ENCODE measurements around the gene SLC6A1.

Gene SLC6A1

DNA sequence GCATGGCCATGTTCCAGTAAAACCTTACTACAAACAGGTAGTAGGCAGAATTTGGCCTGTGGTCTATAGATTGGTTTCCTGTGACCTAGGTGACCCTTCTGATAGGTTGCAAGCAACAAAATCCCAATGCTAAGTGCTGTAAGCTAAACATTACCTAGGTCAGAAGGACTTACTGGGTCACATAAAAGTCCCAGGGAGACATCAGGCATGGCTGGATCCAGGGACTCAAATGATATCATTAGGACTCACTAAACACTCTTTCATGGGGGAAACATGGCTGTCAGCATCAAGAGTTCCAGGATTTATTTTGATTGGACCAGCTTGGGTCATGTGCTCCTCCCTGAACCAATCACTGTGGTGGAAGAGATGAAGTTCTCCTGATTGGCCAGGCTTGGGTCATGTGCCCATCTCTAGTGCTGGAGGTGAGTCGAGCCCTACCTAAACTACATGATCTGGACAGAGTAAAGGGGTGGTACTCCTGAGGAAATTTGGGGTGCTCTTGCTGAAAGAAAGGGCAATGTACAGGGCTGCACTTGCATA is 16.8 kb upstream of the SLC6A1 start:
- DNase-seq (ENCODE audit: low read depth in 1 of 2, low spot score in 1 of 2) = no peak
- no peak for TF ChIP-seq JUND (IDR thresholded peaks at IDR 0.05; ENCODE audit: low read depth)
- in situ Hi-C loops (cut with HindIII; ENCODE audit: low pct_unique_long_range_greater_than_20kb, low sequenced_read_pairs) = no loop called here

DNA sequence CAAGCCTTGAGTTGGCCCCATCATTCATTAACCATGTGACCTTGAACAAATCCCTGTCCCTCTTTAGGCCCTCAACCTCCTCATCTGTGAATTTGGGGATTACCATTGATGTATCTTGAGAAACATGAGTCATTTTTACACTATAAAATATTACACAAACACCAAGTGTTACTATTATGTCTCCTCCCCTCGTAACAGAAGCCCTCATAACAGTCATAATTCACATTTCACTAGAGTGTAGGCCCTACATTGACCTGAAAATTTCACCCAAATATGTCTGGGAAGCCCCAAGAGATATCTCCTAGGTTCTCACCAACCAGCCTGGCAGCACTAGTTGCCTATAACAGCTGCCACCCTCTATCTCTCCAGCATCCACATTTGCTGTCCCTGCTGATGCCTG is 15.8 kb upstream of the SLC6A1 start:
- in situ Hi-C loops (cut with HindIII; ENCODE audit: low pct_unique_long_range_greater_than_20kb, low sequenced_read_pairs) = no loop called here
- no peak for TF ChIP-seq JUND (IDR thresholded peaks at IDR 0.05; ENCODE audit: low read depth)
- DNase-seq (ENCODE audit: low read depth in 1 of 2, low spot score in 1 of 2) = no peak

GRCh38 chr3:10977892-10978510 is 14.5 kb upstream of the SLC6A1 start:
- TF ChIP-seq JUND (IDR thresholded peaks at IDR 0.05; ENCODE audit: low read depth) = no peak
- in situ Hi-C loops (cut with HindIII; ENCODE audit: low pct_unique_long_range_greater_than_20kb, low sequenced_read_pairs) = no loop called here
- no peak for DNase-seq (ENCODE audit: low read depth in 1 of 2, low spot score in 1 of 2)

- in situ Hi-C loops (cut with HindIII; ENCODE audit: low pct_unique_long_range_greater_than_20kb, low sequenced_read_pairs) = no loop called here
These were observed 13.6 kb upstream of the SLC6A1 start for GRCh38 chr3:10978956-10979355.

DNA sequence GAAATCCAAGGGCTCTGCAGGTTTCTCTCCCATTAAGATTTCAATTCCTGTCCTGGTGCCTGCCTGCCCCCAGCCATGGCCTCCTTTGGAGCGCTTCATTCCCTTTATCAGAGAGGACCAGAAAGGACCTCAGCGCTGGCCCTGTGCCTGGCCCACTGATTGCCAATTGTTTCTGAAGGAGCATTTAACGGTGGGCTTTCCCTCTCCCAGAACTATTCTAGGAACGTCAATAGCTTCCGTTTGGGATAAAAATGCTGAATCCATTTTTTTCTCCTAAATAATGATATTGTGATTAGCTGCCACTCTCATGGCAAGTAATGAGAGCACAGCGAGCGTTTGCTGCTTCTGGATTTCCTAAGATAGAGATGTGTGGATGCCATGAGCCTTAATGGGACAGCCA is 12.2 kb upstream of the SLC6A1 start:
- no peak for TF ChIP-seq JUND (IDR thresholded peaks at IDR 0.05; ENCODE audit: low read depth)
- DNase-seq (ENCODE audit: low read depth in 1 of 2, low spot score in 1 of 2) = no peak
- in situ Hi-C loops (cut with HindIII; ENCODE audit: low pct_unique_long_range_greater_than_20kb, low sequenced_read_pairs) = no loop called here

More at GRCh38 chr3:10978956-10979355, 13.6 kb upstream of the SLC6A1 start:
- TF ChIP-seq JUND (IDR thresholded peaks at IDR 0.05; ENCODE audit: low read depth) = no peak
- DNase-seq (ENCODE audit: low read depth in 1 of 2, low spot score in 1 of 2) = no peak

- in situ Hi-C loops (cut with HindIII; ENCODE audit: low pct_unique_long_range_greater_than_20kb, low sequenced_read_pairs) = no loop called here
- no peak for DNase-seq (ENCODE audit: low read depth in 1 of 2, low spot score in 1 of 2)
- TF ChIP-seq JUND (IDR thresholded peaks at IDR 0.05; ENCODE audit: low read depth) = no peak
These were observed 11.5 kb upstream of the SLC6A1 start for GRCh38 chr3:10981031-10981430.

DNA sequence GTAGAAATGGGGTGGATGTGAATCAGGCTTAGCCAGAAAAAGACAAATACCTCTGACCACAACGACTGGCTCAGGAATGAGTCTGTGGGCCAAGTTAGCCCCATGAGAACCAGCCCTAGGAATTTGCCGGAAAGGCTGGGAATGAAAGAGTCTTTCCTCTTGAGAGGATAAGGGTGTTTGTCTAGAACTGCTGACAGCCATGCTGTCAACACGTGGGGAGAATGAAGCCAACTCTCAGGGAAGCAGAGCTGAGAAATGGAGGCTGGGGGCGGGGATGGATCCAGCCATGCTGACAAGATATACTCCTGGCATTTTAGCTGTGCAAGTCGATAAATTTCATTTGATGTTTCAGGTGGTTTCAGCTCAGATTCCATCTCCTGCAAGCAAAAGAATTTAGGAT is 10.6 kb upstream of the SLC6A1 start:
- TF ChIP-seq JUND (IDR thresholded peaks at IDR 0.05; ENCODE audit: low read depth) = no peak
- in situ Hi-C loops (cut with HindIII; ENCODE audit: low pct_unique_long_range_greater_than_20kb, low sequenced_read_pairs) = no loop called here
- DNase-seq (ENCODE audit: low read depth in 1 of 2, low spot score in 1 of 2) = no peak

DNA sequence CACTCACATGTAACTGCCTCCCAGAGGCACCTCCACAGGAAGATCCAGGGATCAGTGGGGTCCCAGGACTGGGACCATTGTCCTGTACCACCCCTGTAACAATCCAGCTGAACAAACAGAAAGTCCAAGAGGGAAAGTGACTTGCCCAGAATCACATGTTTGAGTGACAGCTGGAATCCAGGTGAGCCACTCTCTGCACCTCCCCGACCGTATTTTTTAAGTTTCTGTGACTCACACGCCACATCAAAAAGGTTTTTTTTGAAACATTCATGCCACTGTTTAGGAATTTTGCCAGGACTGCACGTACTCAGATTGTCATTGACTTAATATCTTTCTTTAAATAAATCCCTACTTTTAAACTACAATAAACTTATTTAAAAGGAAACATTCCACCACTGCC is 9.8 kb upstream of the SLC6A1 start:
- no peak for DNase-seq (ENCODE audit: low read depth in 1 of 2, low spot score in 1 of 2)
- in situ Hi-C loops (cut with HindIII; ENCODE audit: low pct_unique_long_range_greater_than_20kb, low sequenced_read_pairs) = no loop called here
- no peak for TF ChIP-seq JUND (IDR thresholded peaks at IDR 0.05; ENCODE audit: low read depth)

- TF ChIP-seq JUND (IDR thresholded peaks at IDR 0.05; ENCODE audit: low read depth) = no peak
- in situ Hi-C loops (cut with HindIII; ENCODE audit: low pct_unique_long_range_greater_than_20kb, low sequenced_read_pairs) = no loop called here
- peak; percentile 69 to 87 for DNase-seq (ENCODE audit: low read depth in 1 of 2, low spot score in 1 of 2)
These were observed 9.2 kb upstream of the SLC6A1 start for GRCh38 chr3:10983219-10983916.

GRCh38 chr3:10984371-10984896 is 8.1 kb upstream of the SLC6A1 start:
- in situ Hi-C loops (cut with HindIII; ENCODE audit: low pct_unique_long_range_greater_than_20kb, low sequenced_read_pairs) = no loop called here
- no peak for TF ChIP-seq JUND (IDR thresholded peaks at IDR 0.05; ENCODE audit: low read depth)
- no peak for DNase-seq (ENCODE audit: low read depth in 1 of 2, low spot score in 1 of 2)

DNA sequence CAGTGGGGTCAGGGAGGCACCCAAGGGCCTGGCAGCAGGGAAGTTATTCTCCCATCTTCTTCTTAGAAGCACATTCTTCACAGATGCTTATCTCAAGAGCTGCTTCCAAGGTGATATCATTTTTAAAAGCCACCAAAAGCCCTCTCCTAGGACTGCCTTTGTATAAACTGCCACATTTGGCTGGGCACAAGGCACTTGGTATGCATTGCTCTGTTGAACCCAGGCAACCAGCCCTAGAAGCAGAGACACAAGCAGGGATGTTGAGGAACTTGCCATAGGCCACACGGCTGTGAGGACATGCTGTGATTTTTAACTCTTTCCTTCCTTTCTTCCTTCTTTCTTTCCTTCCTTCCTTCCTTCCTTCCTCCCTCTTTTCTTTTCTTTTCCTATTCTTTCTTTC is 7.4 kb upstream of the SLC6A1 start:
- no peak for TF ChIP-seq JUND (IDR thresholded peaks at IDR 0.05; ENCODE audit: low read depth)
- DNase-seq (ENCODE audit: low read depth in 1 of 2, low spot score in 1 of 2) = no peak
- in situ Hi-C loops (cut with HindIII; ENCODE audit: low pct_unique_long_range_greater_than_20kb, low sequenced_read_pairs) = no loop called here

GRCh38 chr3:10986592-10986991 is 6.0 kb upstream of the SLC6A1 start:
- no peak for TF ChIP-seq JUND (IDR thresholded peaks at IDR 0.05; ENCODE audit: low read depth)
- in situ Hi-C loops (cut with HindIII; ENCODE audit: low pct_unique_long_range_greater_than_20kb, low sequenced_read_pairs) = no loop called here
- DNase-seq (ENCODE audit: low read depth in 1 of 2, low spot score in 1 of 2) = no peak

GRCh38 chr3:10988001-10988665 is 4.4 kb upstream of the SLC6A1 start:
- DNase-seq (ENCODE audit: low read depth in 1 of 2, low spot score in 1 of 2) = no peak
- TF ChIP-seq JUND (IDR thresholded peaks at IDR 0.05; ENCODE audit: low read depth) = no peak
- in situ Hi-C loops (cut with HindIII; ENCODE audit: low pct_unique_long_range_greater_than_20kb, low sequenced_read_pairs) = no loop called here

Data from T47D (cell line).